Measurements from ENCODE around the gene KERA.

GRCh38 chr12:91044586-91044985 is 13.2 kb downstream of the KERA start:
- TF ChIP-seq, protein P1, sequence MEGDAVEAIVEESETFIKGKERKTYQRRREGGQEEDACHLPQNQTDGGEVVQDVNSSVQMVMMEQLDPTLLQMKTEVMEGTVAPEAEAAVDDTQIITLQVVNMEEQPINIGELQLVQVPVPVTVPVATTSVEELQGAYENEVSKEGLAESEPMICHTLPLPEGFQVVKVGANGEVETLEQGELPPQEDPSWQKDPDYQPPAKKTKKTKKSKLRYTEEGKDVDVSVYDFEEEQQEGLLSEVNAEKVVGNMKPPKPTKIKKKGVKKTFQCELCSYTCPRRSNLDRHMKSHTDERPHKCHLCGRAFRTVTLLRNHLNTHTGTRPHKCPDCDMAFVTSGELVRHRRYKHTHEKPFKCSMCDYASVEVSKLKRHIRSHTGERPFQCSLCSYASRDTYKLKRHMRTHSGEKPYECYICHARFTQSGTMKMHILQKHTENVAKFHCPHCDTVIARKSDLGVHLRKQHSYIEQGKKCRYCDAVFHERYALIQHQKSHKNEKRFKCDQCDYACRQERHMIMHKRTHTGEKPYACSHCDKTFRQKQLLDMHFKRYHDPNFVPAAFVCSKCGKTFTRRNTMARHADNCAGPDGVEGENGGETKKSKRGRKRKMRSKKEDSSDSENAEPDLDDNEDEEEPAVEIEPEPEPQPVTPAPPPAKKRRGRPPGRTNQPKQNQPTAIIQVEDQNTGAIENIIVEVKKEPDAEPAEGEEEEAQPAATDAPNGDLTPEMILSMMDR (IDR thresholded peaks at IDR 0.05), result no peak
- no peak for TF ChIP-seq EZH2 (IDR thresholded peaks at IDR 0.05; ENCODE audit: borderline replicate concordance, insufficient read depth, low read depth, low read length, poor library complexity, severe bottlenecking)
